ENCODE measurements around the gene DGCR6. TPM values are rescaled to one million over a fixed set of nuclear protein-coding genes. Genes with fewer than 3 reads are reported as not detected.

The DGCR6 gene
- total and polyA plus RNA-seq, 2 experiments from 2014 or later = 1.4 to 2.3 TPM

- TF ChIP-seq, protein P1, sequence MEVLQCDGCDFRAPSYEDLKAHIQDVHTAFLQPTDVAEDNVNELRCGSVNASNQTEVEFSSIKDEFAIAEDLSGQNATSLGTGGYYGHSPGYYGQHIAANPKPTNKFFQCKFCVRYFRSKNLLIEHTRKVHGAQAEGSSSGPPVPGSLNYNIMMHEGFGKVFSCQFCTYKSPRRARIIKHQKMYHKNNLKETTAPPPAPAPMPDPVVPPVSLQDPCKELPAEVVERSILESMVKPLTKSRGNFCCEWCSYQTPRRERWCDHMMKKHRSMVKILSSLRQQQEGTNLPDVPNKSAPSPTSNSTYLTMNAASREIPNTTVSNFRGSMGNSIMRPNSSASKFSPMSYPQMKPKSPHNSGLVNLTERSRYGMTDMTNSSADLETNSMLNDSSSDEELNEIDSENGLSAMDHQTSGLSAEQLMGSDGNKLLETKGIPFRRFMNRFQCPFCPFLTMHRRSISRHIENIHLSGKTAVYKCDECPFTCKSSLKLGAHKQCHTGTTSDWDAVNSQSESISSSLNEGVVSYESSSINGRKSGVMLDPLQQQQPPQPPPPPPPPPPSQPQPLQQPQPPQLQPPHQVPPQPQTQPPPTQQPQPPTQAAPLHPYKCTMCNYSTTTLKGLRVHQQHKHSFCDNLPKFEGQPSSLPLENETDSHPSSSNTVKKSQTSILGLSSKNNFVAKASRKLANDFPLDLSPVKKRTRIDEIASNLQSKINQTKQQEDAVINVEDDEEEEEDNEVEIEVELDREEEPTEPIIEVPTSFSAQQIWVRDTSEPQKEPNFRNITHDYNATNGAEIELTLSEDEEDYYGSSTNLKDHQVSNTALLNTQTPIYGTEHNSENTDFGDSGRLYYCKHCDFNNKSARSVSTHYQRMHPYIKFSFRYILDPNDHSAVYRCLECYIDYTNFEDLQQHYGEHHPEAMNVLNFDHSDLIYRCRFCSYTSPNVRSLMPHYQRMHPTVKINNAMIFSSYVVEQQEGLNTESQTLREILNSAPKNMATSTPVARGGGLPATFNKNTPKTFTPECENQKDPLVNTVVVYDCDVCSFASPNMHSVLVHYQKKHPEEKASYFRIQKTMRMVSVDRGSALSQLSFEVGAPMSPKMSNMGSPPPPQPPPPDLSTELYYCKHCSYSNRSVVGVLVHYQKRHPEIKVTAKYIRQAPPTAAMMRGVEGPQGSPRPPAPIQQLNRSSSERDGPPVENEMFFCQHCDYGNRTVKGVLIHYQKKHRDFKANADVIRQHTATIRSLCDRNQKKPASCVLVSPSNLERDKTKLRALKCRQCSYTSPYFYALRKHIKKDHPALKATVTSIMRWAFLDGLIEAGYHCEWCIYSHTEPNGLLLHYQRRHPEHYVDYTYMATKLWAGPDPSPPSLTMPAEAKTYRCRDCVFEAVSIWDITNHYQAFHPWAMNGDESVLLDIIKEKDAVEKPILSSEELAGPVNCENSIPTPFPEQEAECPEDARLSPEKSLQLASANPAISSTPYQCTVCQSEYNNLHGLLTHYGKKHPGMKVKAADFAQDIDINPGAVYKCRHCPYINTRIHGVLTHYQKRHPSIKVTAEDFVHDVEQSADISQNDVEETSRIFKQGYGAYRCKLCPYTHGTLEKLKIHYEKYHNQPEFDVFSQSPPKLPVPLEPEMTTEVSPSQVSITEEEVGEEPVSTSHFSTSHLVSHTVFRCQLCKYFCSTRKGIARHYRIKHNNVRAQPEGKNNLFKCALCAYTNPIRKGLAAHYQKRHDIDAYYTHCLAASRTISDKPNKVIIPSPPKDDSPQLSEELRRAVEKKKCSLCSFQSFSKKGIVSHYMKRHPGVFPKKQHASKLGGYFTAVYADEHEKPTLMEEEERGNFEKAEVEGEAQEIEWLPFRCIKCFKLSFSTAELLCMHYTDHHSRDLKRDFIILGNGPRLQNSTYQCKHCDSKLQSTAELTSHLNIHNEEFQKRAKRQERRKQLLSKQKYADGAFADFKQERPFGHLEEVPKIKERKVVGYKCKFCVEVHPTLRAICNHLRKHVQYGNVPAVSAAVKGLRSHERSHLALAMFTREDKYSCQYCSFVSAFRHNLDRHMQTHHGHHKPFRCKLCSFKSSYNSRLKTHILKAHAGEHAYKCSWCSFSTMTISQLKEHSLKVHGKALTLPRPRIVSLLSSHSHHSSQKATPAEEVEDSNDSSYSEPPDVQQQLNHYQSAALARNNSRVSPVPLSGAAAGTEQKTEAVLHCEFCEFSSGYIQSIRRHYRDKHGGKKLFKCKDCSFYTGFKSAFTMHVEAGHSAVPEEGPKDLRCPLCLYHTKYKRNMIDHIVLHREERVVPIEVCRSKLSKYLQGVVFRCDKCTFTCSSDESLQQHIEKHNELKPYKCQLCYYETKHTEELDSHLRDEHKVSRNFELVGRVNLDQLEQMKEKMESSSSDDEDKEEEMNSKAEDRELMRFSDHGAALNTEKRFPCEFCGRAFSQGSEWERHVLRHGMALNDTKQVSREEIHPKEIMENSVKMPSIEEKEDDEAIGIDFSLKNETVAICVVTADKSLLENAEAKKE (CRISPR knock-in tag; IDR thresholded peaks at IDR 0.05) = no peak
- TF ChIP-seq EZH2phosphoT487 (IDR thresholded peaks at IDR 0.05; ENCODE audit: unreplicated experiment) (no peak), ZNF114 (CRISPR knock-in tag; IDR thresholded peaks at IDR 0.05) (no peak), NANOG (IDR thresholded peaks at IDR 0.05; ENCODE audit: borderline replicate concordance) (no peak), CREB1 (CRISPR knock-in tag; IDR thresholded peaks at IDR 0.05; ENCODE audit: low read depth) (no peak), JUNB (IDR thresholded peaks at IDR 0.05; ENCODE audit: unreplicated experiment) (no peak), POLR2AphosphoS5 (IDR thresholded peaks at IDR 0.05; ENCODE audit: low read depth) (no peak), STAT1 (IDR thresholded peaks at IDR 0.05; ENCODE audit: unreplicated experiment) (no peak)
- TF ChIP-seq, protein P2, sequence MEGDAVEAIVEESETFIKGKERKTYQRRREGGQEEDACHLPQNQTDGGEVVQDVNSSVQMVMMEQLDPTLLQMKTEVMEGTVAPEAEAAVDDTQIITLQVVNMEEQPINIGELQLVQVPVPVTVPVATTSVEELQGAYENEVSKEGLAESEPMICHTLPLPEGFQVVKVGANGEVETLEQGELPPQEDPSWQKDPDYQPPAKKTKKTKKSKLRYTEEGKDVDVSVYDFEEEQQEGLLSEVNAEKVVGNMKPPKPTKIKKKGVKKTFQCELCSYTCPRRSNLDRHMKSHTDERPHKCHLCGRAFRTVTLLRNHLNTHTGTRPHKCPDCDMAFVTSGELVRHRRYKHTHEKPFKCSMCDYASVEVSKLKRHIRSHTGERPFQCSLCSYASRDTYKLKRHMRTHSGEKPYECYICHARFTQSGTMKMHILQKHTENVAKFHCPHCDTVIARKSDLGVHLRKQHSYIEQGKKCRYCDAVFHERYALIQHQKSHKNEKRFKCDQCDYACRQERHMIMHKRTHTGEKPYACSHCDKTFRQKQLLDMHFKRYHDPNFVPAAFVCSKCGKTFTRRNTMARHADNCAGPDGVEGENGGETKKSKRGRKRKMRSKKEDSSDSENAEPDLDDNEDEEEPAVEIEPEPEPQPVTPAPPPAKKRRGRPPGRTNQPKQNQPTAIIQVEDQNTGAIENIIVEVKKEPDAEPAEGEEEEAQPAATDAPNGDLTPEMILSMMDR (conservative IDR thresholded peaks at IDR 0.05; ENCODE audit: low read depth in 2 of 2) = no peak
Observed at GRCh38 chr22:18947905-18948304, 41.8 kb downstream of the DGCR6 start (continued).

DNA sequence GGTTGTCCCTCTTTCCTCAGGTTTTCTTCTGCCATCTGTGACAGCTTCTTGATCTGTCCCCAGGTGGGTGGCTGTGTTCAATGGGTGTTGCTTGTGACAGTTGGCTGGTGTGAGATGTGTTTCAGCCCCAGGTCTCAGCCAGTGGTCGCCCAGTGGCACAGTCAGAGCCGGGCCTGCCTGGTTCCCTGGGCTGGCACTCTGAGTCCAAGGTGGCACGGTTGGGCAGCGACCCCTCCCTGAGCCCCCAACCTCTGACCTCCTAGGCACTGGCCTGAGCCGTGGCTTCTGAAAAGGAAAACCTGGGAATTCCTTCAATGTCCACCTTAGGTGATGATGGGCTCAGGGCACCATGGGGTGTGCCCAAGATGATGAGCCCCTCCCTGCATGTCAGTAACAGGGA is 44.0 kb downstream of the DGCR6 start:
- Histone ChIP-seq H3K27ac (ENCODE audit: low read depth) (no peak overlapping the region), H3K27me3 (ENCODE audit: insufficient read depth) (no peaks in the 10 kb centered on the region), H3F3A (replicated peaks; ENCODE audit: low read depth) (no peaks in the 10 kb centered on the region), H3K79me2 (replicated peaks; ENCODE audit: insufficient read depth) (no peaks in the 10 kb centered on the region), H3K4me3 (no peak overlapping the region), H3K4me2 (no peak overlapping the region), H3K36me3 (ENCODE audit: insufficient read depth) (no peaks in the 10 kb centered on the region), H3K4me1 (ENCODE audit: insufficient read depth) (peaks cover 11% of the 10 kb centered on the region), H2AFZ (no peak overlapping the region), H4K20me1 (replicated peaks; ENCODE audit: insufficient read depth) (no peaks in the 10 kb centered on the region), H3K9me2 (ENCODE audit: insufficient read depth) (no peaks in the 10 kb centered on the region)
- ATAC-seq (no peak), DNase-seq (ENCODE audit: low spot score) (no peak)
- Mint-ChIP-seq H3K9me3 (no peaks in the 10 kb centered on the region), H3K36me3 (ENCODE audit: low read depth) (peaks cover 7% of the 10 kb centered on the region; the same call in 1 of the 3 replicates), H3K4me1 (peaks cover 12% of the 10 kb centered on the region), H3K4me3 (no peak overlapping the region), H3K27ac (no peak overlapping the region), H3K27me3 (ENCODE audit: insufficient read depth, low read depth, poor library complexity) (peaks cover 2% of the 10 kb centered on the region)
- TF ChIP-seq EZH2 (IDR thresholded peaks at IDR 0.05; ENCODE audit: low read depth, unreplicated experiment) (no peak), ETS1 (IDR thresholded peaks at IDR 0.05) (no peak), ZNF331 (CRISPR knock-in tag; IDR thresholded peaks at IDR 0.05; ENCODE audit: low read depth) (no peak), STAT1 (IDR thresholded peaks at IDR 0.05; ENCODE audit: unreplicated experiment) (no peak), ZNF114 (CRISPR knock-in tag; IDR thresholded peaks at IDR 0.05) (no peak), POLR2AphosphoS5 (IDR thresholded peaks at IDR 0.05; ENCODE audit: low read depth) (no peak), NANOG (IDR thresholded peaks at IDR 0.05; ENCODE audit: borderline replicate concordance) (no peak), EZH2phosphoT487 (IDR thresholded peaks at IDR 0.05; ENCODE audit: unreplicated experiment) (no peak), JUNB (IDR thresholded peaks at IDR 0.05; ENCODE audit: unreplicated experiment) (no peak)

All from GM23338 (cell line).